Thyroid gland (tissue), 4 donors: ENCODE data around the gene SUSD4.

Experiments
- POLR2A ChIP-seq, 2 donors: fragments of 450-650 bp; IDR thresholded peaks; one replicate each; pipeline ENCODE4 v1.6.1; 2017; ENCODE audit warnings: antibody characterized with exemption in 2 of 2, mild to moderate bottlenecking in 2 of 2, moderate library complexity in 1 of 2
- TF ChIP-seq, protein P1 (sequence below), 6 experiments: fragments of 200-600 bp in 3 of 6; fragments of 450-650 bp in 3 of 6; sonication (generic) in 3 of 6; IDR thresholded peaks; one replicate each; pipeline ENCODE4 v1.5.1; 2016 to 2019; ENCODE audit warnings: antibody characterized with exemption in 6 of 6, mild to moderate bottlenecking in 2 of 6, inconsistent platforms in 1 of 6, moderate library complexity in 1 of 6

DNA sequence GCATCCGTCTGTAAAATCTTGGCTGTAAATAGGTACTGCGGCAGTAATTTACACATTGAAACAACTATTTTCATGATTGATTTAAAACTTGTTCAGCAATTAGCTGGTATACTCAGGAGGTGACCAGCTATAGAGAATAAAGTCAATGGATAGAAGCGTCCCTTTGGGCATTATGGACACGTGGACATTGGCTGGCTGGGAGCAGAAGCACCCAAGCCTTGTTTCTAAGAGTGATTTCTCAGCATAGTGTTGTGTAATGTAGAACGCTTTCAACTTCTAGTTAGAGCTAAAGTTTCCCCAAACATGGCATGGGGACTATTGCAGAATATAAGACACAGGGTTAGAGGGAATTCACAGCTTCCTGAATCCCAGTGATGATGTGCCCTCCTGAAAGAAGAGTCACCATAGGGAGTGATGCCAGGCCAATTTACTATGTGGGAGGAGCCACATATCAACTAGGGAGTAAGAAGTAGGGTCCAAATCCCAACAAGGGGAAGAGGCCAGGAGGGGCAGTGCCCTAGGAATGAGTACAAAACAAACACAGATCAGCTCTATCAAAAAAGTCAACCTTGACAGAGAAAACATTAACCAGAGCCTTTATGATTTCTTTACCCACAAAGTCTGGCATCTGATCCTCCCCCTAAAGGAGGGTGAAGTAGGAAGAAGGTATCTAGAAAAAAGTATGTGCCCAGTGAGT is 92.7 kb downstream of the SUSD4 start:
- TF ChIP-seq POLR2A (IDR thresholded peaks at IDR 0.05) = no peak
- TF ChIP-seq, protein P1, sequence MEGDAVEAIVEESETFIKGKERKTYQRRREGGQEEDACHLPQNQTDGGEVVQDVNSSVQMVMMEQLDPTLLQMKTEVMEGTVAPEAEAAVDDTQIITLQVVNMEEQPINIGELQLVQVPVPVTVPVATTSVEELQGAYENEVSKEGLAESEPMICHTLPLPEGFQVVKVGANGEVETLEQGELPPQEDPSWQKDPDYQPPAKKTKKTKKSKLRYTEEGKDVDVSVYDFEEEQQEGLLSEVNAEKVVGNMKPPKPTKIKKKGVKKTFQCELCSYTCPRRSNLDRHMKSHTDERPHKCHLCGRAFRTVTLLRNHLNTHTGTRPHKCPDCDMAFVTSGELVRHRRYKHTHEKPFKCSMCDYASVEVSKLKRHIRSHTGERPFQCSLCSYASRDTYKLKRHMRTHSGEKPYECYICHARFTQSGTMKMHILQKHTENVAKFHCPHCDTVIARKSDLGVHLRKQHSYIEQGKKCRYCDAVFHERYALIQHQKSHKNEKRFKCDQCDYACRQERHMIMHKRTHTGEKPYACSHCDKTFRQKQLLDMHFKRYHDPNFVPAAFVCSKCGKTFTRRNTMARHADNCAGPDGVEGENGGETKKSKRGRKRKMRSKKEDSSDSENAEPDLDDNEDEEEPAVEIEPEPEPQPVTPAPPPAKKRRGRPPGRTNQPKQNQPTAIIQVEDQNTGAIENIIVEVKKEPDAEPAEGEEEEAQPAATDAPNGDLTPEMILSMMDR (IDR thresholded peaks at IDR 0.05) = no peak
